Mammary epithelial cell (primary cell): ENCODE measurements around the gene TENM3.

ENCODE experiments used
- CTCF ChIP-seq, 2 donors: IDR thresholded peaks in 1 of 2; conservative IDR thresholded peaks in 1 of 2; 2 replicates each; pipeline ENCODE4 v1.5.1; 2011 to 2012; ENCODE audit warnings: inconsistent platforms in 2 of 2, low read length in 2 of 2, mild to moderate bottlenecking in 2 of 2, control low read depth in 1 of 2, low read depth in 1 of 2; ENCODE audit not compliant: insufficient read depth in 1 of 2; ENCODE audit errors: extremely low read depth in 1 of 2
- EZH2 ChIP-seq: IDR thresholded peaks from 2 replicates; pipeline ENCODE4 v1.6.1; 2012; ENCODE audit warnings: low read length, inconsistent platforms, borderline replicate concordance

- TF ChIP-seq CTCF (conservative IDR thresholded peaks at IDR 0.05 in 1 of 2, IDR thresholded peaks at IDR 0.05 in 1 of 2; ENCODE audit: extremely low read depth in 1 of 2, insufficient read depth in 1 of 2, low read depth in 1 of 2, low read length in 2 of 2) (no peak), EZH2 (no peak)
Observed at GRCh38 chr4:182339221-182339641, 96.0 kb downstream of the TENM3 start.
